IMR-90 (cell line): ENCODE results near the gene TEF. TPM values are rescaled to one million over a fixed set of nuclear protein-coding genes. Genes with fewer than 3 reads are reported as not detected.

Source experiments
- ATAC-seq: fragments of 200-7000 bp; cut with Tn5 transposase; 2 replicates; pipeline ENCODE4 v1.9.1; 2020; ENCODE audit warnings: low read depth, mild to moderate bottlenecking, moderate library complexity
- BruUV-seq: library from RNA; stranded (reverse); fragments of 400-500 nt; replicated peaks from 2 replicates; lab custom pipeline; 2021; lab: Mats Ljungman, UMichigan
- CTCF ChIA-PET: fragments of 300-600 bp; formaldehyde crosslinking; extraction: SDS; loops from one replicate; lab custom pipeline; 2021; ENCODE audit warnings: antibody characterized with exemption; lab: Yijun Ruan, JAX
- POLR2A ChIA-PET: fragments of 300-600 bp; sonication (Branson Sonifier 250); formaldehyde crosslinking; loops from one replicate; lab custom pipeline; 2022; ENCODE audit warnings: antibody characterized with exemption; ENCODE audit not compliant: unreplicated experiment; lab: Charles Lee
- DNase-seq: peaks from one replicate; pipeline ENCODE4 v3.0.0; 2013
- H2AFZ ChIP-seq: replicated peaks from 2 replicates; pipeline ENCODE3; 2013; ENCODE audit warnings: low read length, mild to moderate bottlenecking; ENCODE audit not compliant: poor library complexity
- H2AK5ac ChIP-seq: 2 replicates; pipeline ENCODE4 v1.6.1; 2013; ENCODE audit warnings: low read depth, low read length, inconsistent platforms
- H2AK9ac ChIP-seq: replicated peaks from 2 replicates; pipeline ENCODE3; 2013; ENCODE audit warnings: mild to moderate bottlenecking, low read depth, low read length, moderate library complexity; ENCODE audit not compliant: poor library complexity
- H2BK120ac ChIP-seq: 2 replicates; pipeline ENCODE4 v1.6.1; 2013; ENCODE audit warnings: low read depth, low read length, inconsistent platforms
- H2BK15ac ChIP-seq: 3 replicates; pipeline ENCODE4 v1.6.1; 2013; ENCODE audit warnings: low read depth, low read length, inconsistent platforms
- H2BK20ac ChIP-seq: 2 replicates; pipeline ENCODE4 v1.6.1; 2013; ENCODE audit warnings: low read depth, mild to moderate bottlenecking, inconsistent platforms, low read length, moderate library complexity
- H2BK5ac ChIP-seq: 2 replicates; pipeline ENCODE4 v1.6.1; 2013; ENCODE audit warnings: mild to moderate bottlenecking, low read depth, low read length, inconsistent platforms; ENCODE audit not compliant: poor library complexity, severe bottlenecking
- H3K14ac ChIP-seq: replicated peaks from 2 replicates; pipeline ENCODE4 v1.6.1; 2013; ENCODE audit warnings: low read depth, low read length, inconsistent platforms
- H3K18ac ChIP-seq: 2 replicates; pipeline ENCODE4 v1.6.1; 2013; ENCODE audit warnings: low read depth, low read length, control low read depth
- H3K23ac ChIP-seq: 2 replicates; pipeline ENCODE4 v1.6.1; 2013; ENCODE audit warnings: low read depth, low read length, inconsistent platforms
- H3K27ac ChIP-seq: 2 replicates; pipeline ENCODE4 v1.5.1; 2013; ENCODE audit warnings: mild to moderate bottlenecking, control low read depth, low read length; ENCODE audit not compliant: insufficient read depth
- H3K27me3 ChIP-seq: 2 replicates; pipeline ENCODE4 v1.6.1; 2013; ENCODE audit warnings: low read length; ENCODE audit not compliant: control insufficient read depth, insufficient read depth
- H3K36me3 ChIP-seq: 2 replicates; pipeline ENCODE4 v1.6.1; 2013; ENCODE audit warnings: low read length, mixed read lengths; ENCODE audit not compliant: control insufficient read depth, insufficient read depth
- H3K4ac ChIP-seq: 2 replicates; pipeline ENCODE4 v1.6.1; 2013; ENCODE audit warnings: low read depth, low read length, inconsistent platforms
- H3K4me1 ChIP-seq: 2 replicates; pipeline ENCODE4 v1.6.1; 2013; ENCODE audit warnings: low read length, mixed read lengths; ENCODE audit not compliant: control insufficient read depth, insufficient read depth
- H3K4me2 ChIP-seq: 2 replicates; pipeline ENCODE4 v1.6.1; 2013; ENCODE audit warnings: low read depth, mild to moderate bottlenecking, control low read depth, low read length, moderate library complexity
- H3K4me3 ChIP-seq: 2 replicates; pipeline ENCODE4 v1.5.1; 2013; ENCODE audit warnings: low read depth, mild to moderate bottlenecking, control low read depth, low read length, moderate library complexity; ENCODE audit not compliant: insufficient read depth
- H3K56ac ChIP-seq: 2 replicates; pipeline ENCODE4 v1.6.1; 2013; ENCODE audit warnings: low read length, inconsistent platforms; ENCODE audit not compliant: insufficient read depth; ENCODE audit errors: extremely low read depth
- H3K79me1 ChIP-seq, 2 experiments: 2 replicates each; pipeline ENCODE4 v1.6.1; 2013; ENCODE audit warnings: low read length in 2 of 2, inconsistent platforms in 1 of 2, low read depth in 1 of 2
- H3K9ac ChIP-seq: 2 replicates; pipeline ENCODE4 v1.6.1; 2013; ENCODE audit warnings: low read depth, low read length, control low read depth
- H3K9me1 ChIP-seq: 2 replicates; pipeline ENCODE4 v1.6.1; 2013; ENCODE audit warnings: low read length, inconsistent platforms; ENCODE audit not compliant: insufficient read depth
- H3K9me3 ChIP-seq: 2 replicates; pipeline ENCODE4 v1.6.1; 2013; ENCODE audit warnings: low read length; ENCODE audit not compliant: control insufficient read depth, insufficient read depth
- H4K20me1 ChIP-seq: 2 replicates; pipeline ENCODE4 v1.6.1; 2013; ENCODE audit warnings: low read length, inconsistent platforms; ENCODE audit not compliant: insufficient read depth
- H4K5ac ChIP-seq: 2 replicates; pipeline ENCODE4 v1.6.1; 2013; ENCODE audit warnings: mild to moderate bottlenecking, low read depth, low read length, control low read depth
- H4K8ac ChIP-seq, 2 experiments: 2 replicates each; pipeline ENCODE4 v1.6.1; 2013; ENCODE audit warnings: low read depth in 2 of 2, low read length in 2 of 2, control low read depth in 1 of 2, inconsistent platforms in 1 of 2
- H4K91ac ChIP-seq: 2 replicates; pipeline ENCODE4 v1.6.1; 2013; ENCODE audit warnings: low read depth, low read length, inconsistent platforms; ENCODE audit not compliant: insufficient read depth
- BHLHE40 ChIP-seq: fragments of 150-350 bp; IDR thresholded peaks from 2 replicates; pipeline ENCODE4 v1.6.1; 2016; ENCODE audit warnings: mild to moderate bottlenecking, low read depth, low read length
- CHD1 ChIP-seq: IDR thresholded peaks from 2 replicates; pipeline ENCODE4 v1.6.1; 2012; ENCODE audit warnings: low read depth, low read length, improper control_type of control experiment
- CTCF ChIP-seq: conservative IDR thresholded peaks from 2 replicates; pipeline ENCODE4 v1.5.1; 2012; ENCODE audit warnings: mild to moderate bottlenecking, low read depth, low read length, improper control_type of control experiment
- ELK1 ChIP-seq: fragments of 150-350 bp; IDR thresholded peaks from 2 replicates; pipeline ENCODE4 v1.6.1; 2016; ENCODE audit warnings: low read depth, mild to moderate bottlenecking, low read length, moderate library complexity, borderline replicate concordance
- FOS ChIP-seq: fragments of 150-350 bp; IDR thresholded peaks from 2 replicates; pipeline ENCODE4 v1.6.1; 2016; ENCODE audit warnings: low read depth, low read length
- NFE2L2 ChIP-seq: fragments of 150-350 bp; IDR thresholded peaks from 2 replicates; pipeline ENCODE4 v1.6.1; 2016; ENCODE audit warnings: low read depth, mild to moderate bottlenecking, low read length
- POLR2A ChIP-seq: IDR thresholded peaks from 2 replicates; pipeline ENCODE4 v1.6.1; 2012; ENCODE audit warnings: mild to moderate bottlenecking, low read depth, low read length
- RAD21 ChIP-seq: IDR thresholded peaks from 2 replicates; pipeline ENCODE4 v1.6.1; 2012; ENCODE audit warnings: low read length, improper control_type of control experiment
- SMC3 ChIP-seq: fragments of 150-350 bp; IDR thresholded peaks from 2 replicates; pipeline ENCODE4 v1.6.1; 2016; ENCODE audit warnings: low read depth, mild to moderate bottlenecking, antibody characterized with exemption, low read length, moderate library complexity
- USF2 ChIP-seq: fragments of 150-350 bp; IDR thresholded peaks from 2 replicates; pipeline ENCODE4 v1.6.1; 2017; ENCODE audit warnings: mild to moderate bottlenecking, antibody characterized with exemption, low read length, low read depth
- WGBS, 2 experiments: methylation state at CpG; one replicate each; pipeline versions ENCODE4 v1.1.5 to v1.1.7; 2013; ENCODE audit warnings: missing lambda C conversion rate in 2 of 2; ENCODE audit not compliant: insufficient read length in 1 of 2; ENCODE audit errors: extremely low coverage in 2 of 2; 5-methylcytosine and 5-hydroxymethylcytosine counted together
- dilution Hi-C: fragments of 300-500 bp; cut with HindIII; formaldehyde crosslinking; loops from one replicate; pipeline ENCODE4 v1.14.3; 2018; ENCODE audit warnings: low sequenced_read_pairs; ENCODE audit not compliant: unreplicated experiment
- in situ Hi-C: fragments of 300-500 bp; cut with MboI; formaldehyde crosslinking; loops from 3 replicates; pipeline ENCODE4 v1.14.3; 2019; ENCODE audit warnings: low sequenced_read_pairs, inconsistent platforms, mixed read lengths
- intact Hi-C: fragments of 100-400 bp; cut with micrococcal nuclease; formaldehyde crosslinking; loops from 2 replicates; pipeline ENCODE4 v1.10.0; 2022
- polyA plus RNA-seq, 3 experiments: library from polyadenylated mRNA; depleted of rRNA; stranded (reverse); fragments of >200 nt; gene quantifications; 2 replicates each; pipeline ENCODE4 v1.2.3, GENCODE V29; 2012; ENCODE audit warnings: low replicate concordance in 1 of 3
- total RNA-seq: library from RNA; depleted of rRNA; stranded (reverse); fragments of >200 nt; gene quantifications from 2 replicates; pipeline ENCODE4 v1.2.3, GENCODE V29; 2012

Gene TEF
- total and polyA plus RNA-seq, 2 of the 4 experiments (the other 2 are of a cell fraction) = 5.6 to 11.6 TPM

- Histone ChIP-seq H4K8ac (no peak overlapping the region), H3K9me1 (peaks cover 10% of the 10 kb centered on the region; the same call in 1 of the 2 replicates), H2BK120ac (no peak overlapping the region), H3K27me3 (no peaks in the 10 kb centered on the region), H2BK15ac (no peak overlapping the region), H2BK5ac (no peak overlapping the region), H3K79me1 (peaks cover 19 to 63% of the 10 kb centered on the region in 2 experiments), H3K4me2 (no peak overlapping the region), H3K9me3 (no peaks in the 10 kb centered on the region), H2AK5ac (no peak overlapping the region), H3K56ac (no peak overlapping the region), H3K14ac (no peak overlapping the region), H4K91ac (no peak overlapping the region), H3K36me3 (peaks cover 86% of the 10 kb centered on the region), H2BK20ac (no peak overlapping the region), H4K20me1 (peaks cover 8% of the 10 kb centered on the region; the same call in 1 of the 2 replicates), H3K27ac (no peak overlapping the region), H2AFZ (no peak overlapping the region), H3K4ac (no peak overlapping the region), H3K23ac (no peak overlapping the region), H4K5ac (no peak overlapping the region), H3K18ac (no peak overlapping the region), H3K4me3 (no peak overlapping the region), H2AK9ac (peak overlapping the region; percentile 68), H3K9ac (no peak overlapping the region), H3K4me1 (peaks cover 5% of the 10 kb centered on the region)
- BruUV-seq = no TSS peak
- dilution Hi-C loops (no loop called here), in situ Hi-C loops (no loop called here), intact Hi-C loops (no loop called here)
- POLR2A ChIA-PET = no interaction called here
- WGBS, 2 experiments = 98% methylated on average over 11 of the region's 22 CpGs; no CpG with 5 or more reads in 1 of the 2 experiments
- CTCF ChIA-PET = no interaction called here
- no peak for ATAC-seq
- DNase-seq = no peak
- TF ChIP-seq USF2 = no peak
- no peak for TF ChIP-seq RAD21
- no peak for TF ChIP-seq SMC3
- no peak for TF ChIP-seq CTCF
- no peak for TF ChIP-seq FOS
- no peak for TF ChIP-seq POLR2A
- no peak for TF ChIP-seq ELK1
- no peak for TF ChIP-seq NFE2L2
- TF ChIP-seq CHD1 = no peak
- no peak for TF ChIP-seq BHLHE40
Observed at GRCh38 chr22:41348964-41349484, 32.7 kb upstream of the TEF start.
